ENCODE data around the gene CAPN15.
"Not testable (repeated sequence)": the region's sequence is repeated elsewhere in the genome, so short reads cannot be mapped to it uniquely, and the experiment has no call there.

The CAPN15 gene

GRCh38 chr16:593406-593805, 65.9 kb downstream of the CAPN15 start:
- H3K27me3 ChIP-seq (replicated peaks) = no peaks in the 10 kb centered on the region
- in situ Hi-C loops (cut with HindIII; ENCODE audit: low pct_ligation_motif_present, low sequenced_read_pairs) = no loop called here
- H3K27ac ChIP-seq = no peak overlapping the region
- H3K36me3 ChIP-seq (replicated peaks) = no peaks in the 10 kb centered on the region
- TF ChIP-seq CTCF (IDR thresholded peaks at IDR 0.05; ENCODE audit: low read depth, low read length, missing control alignments) = no peak
- no peak overlapping the region for H3K4me3 ChIP-seq (ENCODE audit: low read depth, low read length)
- DNase-seq = no peak

- Histone ChIP-seq H3K27me3 (replicated peaks) (no peaks in the 10 kb centered on the region), H3K4me3 (ENCODE audit: low read depth, low read length) (no peak overlapping the region), H3K27ac (no peak overlapping the region), H3K36me3 (replicated peaks) (no peaks in the 10 kb centered on the region)
- no peak for DNase-seq
- TF ChIP-seq CTCF (IDR thresholded peaks at IDR 0.05; ENCODE audit: low read depth, low read length, missing control alignments) = no peak
- in situ Hi-C loops (cut with HindIII; ENCODE audit: low pct_ligation_motif_present, low sequenced_read_pairs) = no loop called here
These were observed 66.3 kb downstream of the CAPN15 start for GRCh38 chr16:593807-594206.

DNA sequence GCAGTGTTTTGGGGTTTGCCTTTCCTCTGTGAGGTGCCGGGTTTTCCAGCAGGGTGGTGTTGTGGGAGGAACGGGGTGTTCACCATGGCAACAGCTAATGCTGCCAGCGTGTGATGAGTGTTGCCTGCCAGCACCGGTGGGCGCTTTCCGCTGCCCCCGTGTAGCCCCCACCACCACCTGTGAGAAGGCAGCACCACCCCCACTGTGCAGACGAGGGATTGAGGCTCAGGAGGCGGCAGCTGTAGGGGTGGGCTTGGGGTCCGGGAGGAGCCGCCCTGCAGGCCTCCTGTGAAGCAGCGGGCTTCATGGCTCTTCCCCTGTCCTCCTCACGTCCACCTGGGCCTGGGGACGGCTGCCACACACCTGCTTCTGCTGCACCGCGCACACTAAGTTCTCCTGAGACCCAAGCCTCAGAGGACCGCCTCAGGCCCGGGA, 67.6 kb downstream of the CAPN15 start:
- no peak for DNase-seq
- Histone ChIP-seq H3K27ac (no peak overlapping the region), H3K36me3 (replicated peaks) (no peaks in the 10 kb centered on the region), H3K4me3 (ENCODE audit: low read depth, low read length) (no peak overlapping the region), H3K27me3 (replicated peaks) (no peaks in the 10 kb centered on the region)
- in situ Hi-C loops (cut with HindIII; ENCODE audit: low pct_ligation_motif_present, low sequenced_read_pairs) = no loop called here
- no peak for TF ChIP-seq CTCF (IDR thresholded peaks at IDR 0.05; ENCODE audit: low read depth, low read length, missing control alignments)

- no peak for DNase-seq
- Histone ChIP-seq H3K27me3 (replicated peaks) (no peaks in the 10 kb centered on the region), H3K36me3 (replicated peaks) (no peaks in the 10 kb centered on the region), H3K4me3 (ENCODE audit: low read depth, low read length) (no peak overlapping the region), H3K27ac (no peak overlapping the region)
- in situ Hi-C loops (cut with HindIII; ENCODE audit: low pct_ligation_motif_present, low sequenced_read_pairs) = no loop called here
- TF ChIP-seq CTCF (IDR thresholded peaks at IDR 0.05; ENCODE audit: low read depth, low read length, missing control alignments) = no peak
These were observed 68.6 kb downstream of the CAPN15 start for GRCh38 chr16:595942-596735.

GRCh38 chr16:596736-597060, 69.2 kb downstream of the CAPN15 start:
- DNase-seq = no peak
- Histone ChIP-seq H3K4me3 (ENCODE audit: low read depth, low read length) (no peak overlapping the region), H3K27me3 (replicated peaks) (no peaks in the 10 kb centered on the region), H3K36me3 (replicated peaks) (no peaks in the 10 kb centered on the region), H3K27ac (no peak overlapping the region)
- TF ChIP-seq CTCF (IDR thresholded peaks at IDR 0.05; ENCODE audit: low read depth, low read length, missing control alignments) = no peak
- in situ Hi-C loops (cut with HindIII; ENCODE audit: low pct_ligation_motif_present, low sequenced_read_pairs) = no loop called here

DNA sequence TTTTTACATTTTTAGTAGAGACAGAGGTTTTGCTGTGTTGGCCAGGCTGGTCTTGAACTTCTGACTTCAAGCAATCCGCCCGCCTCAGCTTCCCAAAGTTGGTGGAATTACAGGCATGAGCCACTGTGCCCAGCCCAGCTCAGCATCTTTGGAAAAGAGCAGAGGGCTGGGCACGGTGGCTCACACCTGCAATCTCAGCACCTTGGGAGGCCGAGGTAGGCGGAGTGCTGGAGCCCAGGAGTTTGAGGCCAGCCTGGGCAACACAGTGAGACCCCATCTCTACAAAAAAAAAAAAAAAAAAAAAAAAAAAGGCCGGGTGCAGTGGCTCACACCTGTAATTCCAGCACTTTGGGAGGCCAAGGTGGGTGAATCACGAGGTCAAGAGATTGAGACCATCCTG, 70.1 kb downstream of the CAPN15 start:
- H3K4me3 ChIP-seq (ENCODE audit: low read depth, low read length); H3K36me3 ChIP-seq (replicated peaks); in situ Hi-C loops (cut with HindIII; ENCODE audit: low pct_ligation_motif_present, low sequenced_read_pairs); H3K27me3 ChIP-seq (replicated peaks); H3K27ac ChIP-seq; DNase-seq: not testable (repeated sequence)
